Transverse colon (tissue), 3 donors: ENCODE results near the gene OR2B2.
A peak's percentile ranks its signal among the peaks of the same experiment; 100 is the strongest.

ENCODE experiments used
- CTCF ChIP-seq, 5 experiments: fragments of 200-600 bp in 3 of 5; fragments of 450-650 bp in 2 of 5; sonication (generic) in 3 of 5; IDR thresholded peaks; 1 replicate in 2 of 5; 2 replicates in 3 of 5; pipeline ENCODE4 v1.5.1; 2016 to 2017; ENCODE audit warnings: antibody characterized with exemption in 5 of 5, inconsistent platforms in 3 of 5, mild to moderate bottlenecking in 2 of 5, moderate library complexity in 1 of 5
- POLR2A ChIP-seq: fragments of 450-650 bp; IDR thresholded peaks from one replicate; pipeline ENCODE4 v1.6.1; 2016; ENCODE audit warnings: antibody characterized with exemption, mild to moderate bottlenecking, moderate library complexity

- peak; percentile 93 for TF ChIP-seq POLR2A
- no peak for TF ChIP-seq CTCF (IDR thresholded peaks at IDR 0.05)
Observed at GRCh38 chr6:27873021-27873940, 38.9 kb downstream of the OR2B2 start.
